ENCODE data around the gene UMAD1.

UMAD1 gene

DNA sequence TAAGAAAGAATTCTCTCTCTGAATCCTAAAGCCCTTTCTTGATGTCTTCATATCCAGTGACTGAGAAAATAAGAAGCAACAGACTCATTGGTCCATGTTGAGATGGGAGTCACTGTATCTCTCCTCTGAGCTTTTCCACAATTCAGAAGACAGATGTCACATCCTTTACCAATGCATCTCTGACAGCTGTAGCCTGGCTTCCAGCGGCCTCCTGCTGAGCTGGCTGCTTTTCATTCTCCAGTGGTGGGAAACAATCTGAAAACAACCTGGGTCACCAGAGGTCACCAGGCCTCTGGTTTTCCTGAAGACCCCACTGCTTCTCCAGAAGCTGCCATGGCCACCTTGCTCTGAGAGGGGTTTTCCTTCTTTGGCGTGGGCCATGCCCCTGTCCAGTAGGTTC, 96.1 kb downstream of the UMAD1 start:
- no peak for DNase-seq

DNA sequence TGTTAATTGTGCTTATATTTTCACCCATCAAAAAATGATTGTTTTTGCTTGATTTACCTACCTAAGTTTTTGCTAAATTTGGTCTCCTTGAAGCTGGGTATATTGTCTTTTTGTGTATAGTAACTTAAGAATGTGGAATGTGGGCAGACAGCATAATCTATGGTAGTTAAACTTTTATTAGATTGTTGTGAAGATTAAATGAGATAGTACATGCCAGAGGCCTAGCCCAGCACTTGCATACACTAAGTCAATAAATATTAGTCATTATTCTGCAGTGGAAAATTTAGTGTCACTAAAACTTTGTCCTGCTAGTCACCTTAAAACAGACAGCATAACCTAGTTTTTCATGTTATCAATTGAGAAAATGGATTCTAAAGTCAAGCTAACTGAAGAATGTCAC, 97.1 kb downstream of the UMAD1 start:
- no peak for DNase-seq

DNA sequence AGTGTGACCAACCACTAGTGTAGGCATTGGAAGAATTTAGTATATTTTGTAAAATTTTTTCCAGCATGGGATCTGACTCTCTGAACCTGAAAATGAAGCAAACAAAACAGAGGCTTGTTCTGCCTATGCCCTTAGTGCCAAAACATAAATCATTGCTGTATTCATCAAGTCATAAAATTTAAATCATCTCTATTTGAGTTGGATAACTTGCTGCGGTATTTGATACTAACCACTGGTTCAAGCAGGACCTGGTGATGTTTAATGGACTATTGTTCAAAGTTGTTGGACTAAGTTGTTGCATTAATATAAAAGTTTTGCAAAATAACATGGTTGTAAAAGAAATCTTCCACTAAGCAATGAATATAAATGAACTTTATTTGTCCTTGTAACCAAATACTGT, 97.6 kb downstream of the UMAD1 start:
- no peak for DNase-seq

DNA sequence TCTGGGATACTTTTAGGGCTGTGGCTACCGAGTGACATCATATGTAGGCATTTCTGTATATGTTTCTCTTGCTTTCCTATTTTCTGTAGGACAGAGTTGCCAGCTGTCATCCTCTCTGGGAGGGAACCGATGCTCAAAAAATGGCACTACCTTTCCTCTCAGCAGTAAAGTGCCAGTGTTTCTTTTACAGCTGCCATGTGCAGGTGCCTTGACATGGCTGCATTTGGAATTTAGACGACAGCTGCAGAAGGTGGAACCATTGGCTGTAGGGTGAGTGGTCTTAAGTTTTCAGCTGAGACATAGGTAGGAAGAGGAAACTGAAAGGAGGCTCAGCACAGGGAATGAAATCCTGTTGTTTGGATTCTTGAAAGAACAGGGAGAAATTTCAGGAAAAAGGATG, 98.1 kb downstream of the UMAD1 start:
- DNase-seq: no peak

DNA sequence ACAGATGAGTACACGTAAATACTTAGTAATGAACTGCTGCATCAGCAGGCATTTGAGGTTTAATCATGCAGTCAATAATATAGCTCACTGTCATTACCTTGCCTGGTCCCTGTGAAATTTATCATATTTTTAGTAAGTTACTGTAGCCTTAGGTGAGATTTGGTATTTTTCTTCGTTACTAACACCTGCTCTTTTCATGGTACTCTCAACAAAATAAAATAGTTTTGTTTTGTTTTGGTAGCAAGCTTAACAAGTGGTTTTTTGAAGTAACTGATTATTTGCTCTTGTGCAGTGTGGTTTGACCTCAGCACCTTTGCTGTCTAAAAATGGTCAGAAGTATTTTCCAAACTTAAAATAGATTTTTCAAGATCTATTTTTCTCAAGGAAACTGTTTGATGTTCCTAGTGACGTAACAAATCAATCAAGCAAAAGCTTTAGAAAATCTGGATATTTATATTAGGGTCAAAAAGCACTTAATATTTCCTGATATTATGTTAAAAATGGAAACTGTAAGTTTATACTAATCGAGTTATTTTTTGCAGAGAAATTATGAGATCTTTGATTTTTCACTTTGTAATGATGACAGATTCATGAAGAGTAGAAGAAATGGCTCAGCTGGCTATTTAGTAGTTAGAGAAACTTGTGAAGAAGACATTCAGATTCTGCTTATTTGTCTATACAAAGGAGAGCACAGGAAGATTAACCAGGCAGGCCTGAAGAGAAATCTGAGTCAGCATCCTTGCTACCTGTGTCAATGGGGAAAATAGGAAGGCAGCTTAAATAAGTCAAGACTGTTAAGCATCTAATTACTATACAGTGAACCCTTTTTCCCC, 98.9 kb downstream of the UMAD1 start:
- no peak for DNase-seq

DNA sequence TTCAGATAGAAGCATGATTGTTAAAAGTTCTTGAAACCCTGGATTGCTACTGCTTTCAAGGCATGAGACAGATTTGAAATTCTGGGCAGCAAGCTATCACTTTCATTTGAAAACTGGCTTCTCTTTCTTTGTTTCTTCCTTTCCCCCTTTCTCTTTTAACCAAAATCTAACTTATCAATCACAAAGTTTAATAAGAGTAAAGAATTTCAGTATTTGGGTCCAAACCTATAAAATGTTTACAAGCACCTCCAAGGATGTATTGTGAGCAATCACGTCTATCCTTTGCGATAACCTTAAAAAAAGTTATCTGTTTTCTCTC, 99.4 kb downstream of the UMAD1 start:
- DNase-seq: no peak

DNA sequence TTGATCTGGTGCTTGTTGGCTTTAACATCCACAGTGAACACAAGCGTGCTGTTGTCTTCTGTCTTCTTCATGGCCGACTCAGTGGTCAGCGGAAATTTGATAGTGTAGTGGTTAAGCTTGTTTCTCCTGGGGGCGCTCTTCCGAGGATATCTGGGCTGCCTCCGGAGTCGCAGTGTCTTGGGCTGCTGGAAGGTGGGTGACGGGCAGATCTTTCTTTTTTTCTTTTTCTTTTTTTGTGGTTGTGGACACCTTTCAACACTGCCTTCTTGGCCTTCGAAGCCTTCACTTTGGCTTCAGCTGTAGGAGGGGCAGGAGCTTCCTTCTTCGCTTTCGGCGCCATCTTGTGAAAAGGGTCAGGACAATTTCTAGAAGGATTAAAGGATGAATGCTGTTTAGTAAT, 101.7 kb downstream of the UMAD1 start:
- DNase-seq: no peak

DNA sequence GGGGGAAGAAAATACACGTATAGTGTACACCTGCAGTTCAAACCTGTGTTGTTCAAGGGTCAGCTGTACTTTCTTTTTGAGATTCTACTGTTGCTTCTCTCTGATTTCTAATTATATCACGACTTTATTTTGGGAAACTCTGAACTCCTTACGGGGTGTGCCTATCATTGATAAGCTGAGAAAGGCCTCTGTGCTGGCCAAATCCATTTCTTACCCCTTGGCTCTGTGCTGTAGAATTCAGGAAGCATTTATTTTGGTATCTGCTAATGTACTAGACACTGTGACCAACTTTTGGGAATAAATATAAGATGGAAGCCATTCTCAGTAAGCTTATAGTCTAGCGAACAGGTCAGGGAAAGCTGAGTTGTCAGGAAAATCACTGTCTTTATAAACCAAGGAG, 104.7 kb downstream of the UMAD1 start:
- no peak for DNase-seq

DNA sequence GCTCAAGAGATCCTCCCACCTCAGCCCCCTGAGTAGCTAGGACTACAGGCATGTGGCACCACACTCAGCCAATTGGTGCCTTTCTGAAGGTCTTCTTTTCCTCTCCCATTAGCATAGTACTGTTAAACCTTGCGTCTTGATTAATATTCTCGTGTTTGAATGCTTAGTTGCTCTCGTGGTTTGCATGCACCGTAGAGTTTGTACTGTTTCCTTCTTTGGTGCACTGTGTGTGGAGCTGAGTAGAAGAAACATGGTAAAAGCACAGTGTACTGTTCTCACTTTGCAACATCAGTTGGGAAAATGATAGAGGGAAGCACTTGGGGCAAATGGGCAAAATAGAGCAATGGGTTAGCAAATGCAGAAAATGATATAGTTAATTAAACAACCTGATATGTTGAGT, 105.4 kb downstream of the UMAD1 start:
- DNase-seq: no peak

DNA sequence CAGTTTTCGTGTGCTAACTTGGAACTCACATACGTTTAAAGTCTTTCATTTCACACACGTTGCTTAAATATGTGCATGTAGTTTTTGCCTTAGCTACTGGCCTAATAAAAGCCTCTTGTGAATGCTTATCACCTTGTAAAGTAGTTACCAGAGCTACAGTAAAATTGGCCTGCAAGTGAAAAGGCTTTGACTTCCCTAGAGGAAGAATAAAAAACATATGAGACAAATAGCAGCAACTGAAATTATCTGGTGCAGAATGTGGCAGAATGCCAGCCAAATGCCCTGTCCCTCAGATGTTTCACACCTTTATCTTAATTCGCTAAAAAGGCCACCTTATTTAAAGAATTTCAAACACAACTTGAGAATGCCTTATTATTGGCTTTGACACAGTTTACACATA, 105.9 kb downstream of the UMAD1 start:
- no peak for DNase-seq

DNA sequence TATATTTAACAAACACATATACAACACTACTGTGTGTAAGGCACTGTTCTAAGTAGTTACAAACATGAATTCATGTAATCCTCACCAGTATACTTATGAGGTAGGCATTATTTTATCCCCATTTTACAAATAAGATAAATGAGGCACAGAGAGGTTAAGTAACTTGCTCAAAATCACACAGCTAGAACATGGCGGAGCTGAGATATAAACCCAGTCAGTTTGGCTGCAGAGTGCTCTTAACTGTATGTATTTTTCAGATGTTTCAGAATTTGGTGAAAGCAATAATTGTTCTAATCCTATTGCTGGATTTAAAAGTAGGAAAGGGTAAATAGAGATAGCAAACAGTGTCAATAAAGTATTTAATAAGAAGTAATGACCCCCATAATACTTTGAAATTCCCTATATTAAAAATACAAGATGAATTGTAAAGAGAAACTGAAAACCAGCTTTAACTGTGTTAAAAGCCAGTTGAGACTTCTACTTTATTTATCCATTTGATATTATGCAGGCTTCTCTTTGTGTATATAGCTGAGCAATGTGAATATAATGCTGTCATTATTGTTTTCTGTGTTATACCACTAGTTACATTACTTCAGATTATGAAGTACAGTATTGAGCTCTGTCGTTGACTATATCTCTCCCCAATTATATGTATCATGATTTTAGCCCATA, 110.2 kb downstream of the UMAD1 start:
- no peak for DNase-seq

DNA sequence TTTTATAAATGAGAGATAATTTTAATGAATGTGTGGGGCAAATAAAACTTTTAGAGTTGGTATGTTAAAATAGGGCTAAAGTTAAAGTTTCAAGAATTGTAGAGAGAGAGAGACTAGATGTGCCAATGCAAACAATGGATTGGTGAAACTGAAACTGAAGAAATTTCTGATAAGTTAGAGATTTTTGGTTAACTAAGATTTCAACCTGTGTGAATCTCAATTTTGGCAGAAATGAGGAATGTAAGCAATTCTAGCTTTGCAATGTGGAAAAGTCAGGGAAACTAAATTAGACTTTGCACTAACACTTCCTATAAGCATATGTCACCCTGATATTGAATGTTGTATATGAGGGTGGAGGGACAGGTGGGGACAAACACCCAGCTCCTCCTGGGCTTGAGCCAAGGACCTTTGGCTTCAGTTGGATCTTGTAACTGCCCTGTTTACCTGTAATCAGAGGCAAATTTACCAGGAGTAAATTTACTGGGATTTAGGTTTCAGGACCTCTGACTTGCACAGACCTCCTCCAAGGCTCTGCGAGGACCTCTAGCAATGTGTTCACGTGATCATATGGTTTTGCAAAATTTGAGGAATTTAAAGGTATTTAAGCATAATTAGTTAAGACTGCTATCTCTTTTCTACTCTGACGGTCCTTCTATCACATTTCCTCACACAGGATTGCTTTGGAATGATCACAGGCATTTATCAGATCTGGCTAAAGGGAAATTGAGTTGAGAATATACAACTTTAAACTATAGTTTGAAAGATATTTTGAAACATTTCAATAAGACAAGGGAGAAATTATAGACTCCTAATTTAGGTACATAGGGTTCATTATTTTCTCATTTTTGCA, 110.9 kb downstream of the UMAD1 start:
- no peak for DNase-seq

DNA sequence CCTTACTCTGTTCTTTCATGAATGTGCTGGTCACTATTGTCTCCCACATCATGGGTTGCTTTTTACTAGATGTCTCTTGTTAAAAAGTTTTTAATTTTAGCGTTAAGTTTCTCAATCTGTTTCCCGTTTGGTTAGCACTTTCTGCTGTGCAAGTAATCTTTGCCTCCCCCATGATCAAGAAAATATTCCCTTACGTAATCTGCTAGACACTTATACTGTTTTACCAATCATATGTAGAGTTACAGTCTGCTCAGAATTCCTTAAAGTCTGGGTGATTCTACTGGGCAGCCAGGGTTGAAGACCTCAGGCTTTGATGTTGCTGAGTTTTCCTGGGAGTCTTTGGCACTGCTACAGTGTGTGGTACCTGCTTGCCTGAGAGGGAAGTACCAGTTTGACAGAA, 116.0 kb downstream of the UMAD1 start:
- DNase-seq: no peak

DNA sequence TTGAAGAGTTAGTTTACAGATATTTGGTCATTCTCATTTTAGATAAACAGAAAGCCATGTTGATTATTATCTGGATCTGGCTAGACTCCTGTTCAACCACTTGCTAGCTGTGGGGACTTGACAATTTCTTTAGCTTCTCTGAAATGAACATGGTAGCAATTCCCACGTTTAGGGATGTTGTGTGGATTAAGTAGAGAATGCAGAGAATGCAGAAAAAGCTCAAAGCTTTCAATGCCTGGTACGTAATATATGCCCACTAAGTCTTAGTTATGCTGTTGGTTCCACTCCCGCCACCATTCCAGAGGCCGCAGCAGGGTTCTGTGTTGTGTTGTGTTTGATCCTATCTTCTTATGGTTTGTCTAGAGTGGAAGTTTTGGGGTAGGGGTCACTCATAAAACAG, 117.0 kb downstream of the UMAD1 start:
- no peak for DNase-seq

DNA sequence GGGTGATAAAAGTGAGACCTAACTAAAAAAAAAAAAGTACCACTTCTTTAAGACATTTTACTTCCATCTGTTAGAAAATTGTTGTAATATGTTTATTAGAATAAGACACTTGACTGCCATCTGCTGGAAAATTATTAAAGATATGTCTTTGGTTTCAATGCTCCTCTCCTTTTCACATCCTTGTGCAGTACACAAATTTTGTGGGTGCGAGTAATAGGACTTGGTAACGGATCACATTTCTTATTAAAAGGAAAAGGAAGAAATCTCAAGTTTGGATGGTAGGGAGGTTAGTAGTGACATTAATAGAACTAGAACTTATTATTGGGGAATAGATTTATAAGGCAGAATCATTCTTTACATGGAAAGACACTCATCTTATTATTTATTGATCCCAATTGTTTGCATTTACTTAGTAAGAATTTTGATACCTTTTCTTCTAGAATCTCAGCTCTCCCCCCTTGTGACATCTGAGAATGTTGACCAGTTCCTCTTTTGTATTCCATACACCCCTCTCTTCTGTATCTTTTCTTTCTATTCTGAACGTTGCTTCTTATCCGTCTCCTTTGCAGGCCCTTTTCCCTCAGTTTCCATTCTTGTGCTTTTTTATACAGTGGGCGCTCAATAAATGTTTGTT, 120.9 kb downstream of the UMAD1 start:
- DNase-seq: no peak

DNA sequence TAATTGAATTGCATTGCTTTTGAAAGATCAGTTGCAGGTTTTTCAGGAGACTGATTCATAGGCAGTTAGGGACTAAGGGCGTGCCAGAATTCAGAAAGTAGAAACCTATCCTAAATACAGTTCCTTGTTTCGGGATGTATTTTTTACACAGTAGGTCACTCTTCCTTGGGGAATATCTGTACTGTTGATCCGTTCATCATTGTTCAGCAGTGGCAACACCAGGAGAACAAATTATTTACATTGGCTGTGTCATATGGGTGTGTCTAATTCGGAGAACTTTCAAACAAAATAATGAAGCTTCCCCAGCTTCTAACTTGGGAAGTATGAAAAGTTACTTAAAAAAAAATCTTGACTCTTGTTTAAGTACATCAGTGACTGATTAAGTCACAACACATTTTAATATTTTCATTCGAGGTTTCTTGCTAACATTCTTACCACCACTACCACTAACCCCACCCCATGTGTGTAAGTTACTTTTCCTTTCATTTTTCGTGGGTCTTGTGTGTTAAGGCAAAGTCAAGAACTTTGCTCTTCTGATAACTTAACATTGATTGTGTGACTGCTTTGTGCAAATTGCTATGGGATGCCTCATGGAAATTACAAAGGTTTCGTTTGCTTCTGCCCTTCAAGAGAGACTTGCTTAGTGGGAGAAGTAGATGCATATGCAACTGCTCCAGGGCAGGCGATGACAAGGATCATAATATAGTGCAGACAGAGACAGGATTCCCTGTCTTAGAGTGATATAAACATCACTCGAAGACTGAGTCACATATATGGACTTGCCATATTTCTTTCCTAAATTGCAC, 121.6 kb downstream of the UMAD1 start:
- DNase-seq: no peak

DNA sequence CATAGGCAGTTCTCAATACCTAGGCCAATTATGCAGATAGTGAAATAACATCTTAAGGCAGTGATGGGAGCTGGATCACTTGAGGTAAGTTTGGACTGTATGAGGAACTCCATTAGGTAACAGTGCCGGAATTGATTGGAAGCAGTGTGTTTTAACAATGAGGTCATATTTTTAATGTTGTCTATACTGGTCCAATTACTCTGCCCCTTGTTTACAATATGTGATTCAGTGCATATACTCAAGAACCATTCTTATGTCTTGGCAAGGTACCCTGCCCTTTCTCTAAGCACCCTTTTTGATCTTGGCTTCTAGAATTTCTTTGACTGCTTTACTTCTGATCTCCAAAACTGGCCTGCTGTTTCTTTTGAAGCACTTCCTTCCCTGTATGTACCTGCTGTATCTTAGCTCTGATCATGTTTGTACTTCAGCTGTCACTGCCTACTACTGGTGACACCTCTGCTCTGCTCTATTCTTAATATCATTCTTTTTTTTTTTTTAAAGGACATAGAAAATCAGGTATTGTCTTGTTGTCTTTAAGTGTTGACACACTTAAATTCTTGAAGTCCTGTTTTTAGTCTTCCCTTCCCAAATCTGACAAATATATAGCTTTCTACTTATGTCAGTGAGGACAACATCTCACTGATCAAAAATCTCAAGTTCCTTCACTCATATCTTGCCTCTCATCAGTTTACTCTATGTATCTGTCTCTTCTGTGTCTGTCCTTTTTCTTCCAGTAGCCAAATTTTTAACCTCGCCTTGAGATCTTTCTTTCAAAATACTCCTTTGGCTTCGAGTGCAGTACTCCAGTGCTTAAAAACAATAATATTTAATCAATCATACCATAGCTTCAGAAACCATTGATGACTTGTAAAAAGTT, 124.2 kb downstream of the UMAD1 start:
- no peak for DNase-seq

DNA sequence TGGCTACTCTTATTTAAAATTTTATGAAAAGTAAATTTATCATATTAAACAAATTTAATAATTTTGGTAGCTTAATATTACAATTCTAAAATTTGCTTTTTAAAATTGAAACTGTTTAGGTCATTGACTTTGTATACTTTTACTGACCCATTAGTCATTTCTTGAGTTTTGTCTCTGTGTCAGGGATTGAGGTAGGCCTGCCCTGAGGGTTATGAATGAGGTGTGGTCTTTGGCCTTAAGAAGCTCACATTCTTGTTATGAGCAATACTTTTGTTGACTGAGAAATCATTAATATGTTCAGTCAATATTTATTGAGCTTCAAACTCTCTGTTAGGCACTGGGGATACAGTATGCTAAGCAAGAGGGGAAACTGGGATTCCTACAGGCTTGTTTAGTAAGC, 124.9 kb downstream of the UMAD1 start:
- no peak for DNase-seq

DNA sequence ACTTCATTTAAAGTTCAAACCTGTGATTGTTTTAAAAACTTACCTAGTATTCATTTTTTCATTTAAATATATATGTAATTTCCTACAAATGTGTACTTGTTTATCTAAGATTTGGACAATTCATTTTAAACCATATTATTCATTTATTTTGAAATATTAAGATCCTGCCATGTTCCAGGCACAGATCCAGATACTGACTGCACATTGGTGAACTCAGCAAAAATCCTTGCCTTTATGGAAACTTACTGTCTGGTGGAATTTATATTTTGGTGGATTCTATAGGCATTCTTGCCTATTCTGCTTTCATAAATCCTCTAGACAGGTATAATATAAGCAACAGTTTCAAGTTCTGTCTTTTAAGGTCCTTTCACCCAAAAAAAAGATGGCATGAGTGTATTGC, 126.1 kb downstream of the UMAD1 start:
- no peak for DNase-seq

DNA sequence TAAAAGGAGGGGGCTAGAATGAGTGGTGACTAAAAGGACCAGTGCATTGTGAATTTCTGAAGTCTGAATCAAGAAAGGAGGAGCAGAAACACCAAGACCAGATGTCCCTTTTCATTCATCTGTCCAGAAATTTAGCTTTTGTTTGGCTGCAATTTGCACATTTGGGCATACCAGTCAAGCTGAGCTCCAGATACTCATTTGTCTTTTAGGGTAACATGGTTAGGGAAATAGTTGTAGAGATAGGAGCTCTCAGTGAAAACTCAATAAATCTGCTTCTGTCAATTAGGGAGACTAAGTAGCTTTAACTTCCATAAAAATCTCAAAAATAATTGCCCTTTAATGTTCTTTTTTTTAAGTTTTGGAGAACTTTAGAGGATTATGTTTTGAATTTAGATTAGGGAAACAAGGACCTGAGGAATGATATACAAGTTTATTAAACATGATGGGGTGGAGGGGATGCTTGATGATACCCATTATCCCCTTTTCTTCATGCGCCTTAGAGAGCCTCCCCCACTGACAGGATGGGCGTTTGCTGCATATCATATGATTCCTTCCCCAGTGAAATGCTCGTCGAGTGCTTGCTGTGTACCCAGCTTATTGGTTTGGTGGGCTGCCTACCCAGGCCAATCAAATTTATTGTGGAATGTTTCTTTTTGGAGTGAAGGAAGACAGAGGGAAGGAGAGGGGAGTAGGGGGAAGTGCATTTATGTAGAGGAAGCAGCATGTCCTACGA, 128.6 kb downstream of the UMAD1 start:
- no peak for DNase-seq

All from stimulated activated CD4-positive, alpha-beta T cell treated with anti-CD3 and anti-CD28 coated beads, Interleukin-1b, Interleukin-23, amount 100 ng/mL, for 48 hours (primary cell).